Activated naive CD4-positive, alpha-beta T cell treated with anti-CD3 and anti-CD28 coated beads, Interleukin-2, amount 50 U/mL, for 24 hours (primary cell): Measurements from ENCODE around the gene LHX6.

Source experiments
- H3K27ac Mint-ChIP-seq: one replicate; pipeline ENCODE4 v1.8.0; 2021; ENCODE audit warnings: mild to moderate bottlenecking, mixed read lengths
- H3K27me3 Mint-ChIP-seq: one replicate; pipeline ENCODE4 v1.8.0; 2021; ENCODE audit warnings: mixed read lengths
- H3K36me3 Mint-ChIP-seq: one replicate; pipeline ENCODE4 v1.8.0; 2021; ENCODE audit warnings: mixed read lengths
- H3K4me1 Mint-ChIP-seq: one replicate; pipeline ENCODE4 v1.8.0; 2021; ENCODE audit warnings: mixed read lengths
- H3K4me3 Mint-ChIP-seq: one replicate; pipeline ENCODE4 v1.8.0; 2021; ENCODE audit warnings: mild to moderate bottlenecking, mixed read lengths
- H3K9me3 Mint-ChIP-seq: one replicate; pipeline ENCODE4 v1.8.0; 2021; ENCODE audit warnings: mixed read lengths

LHX6 gene

GRCh38 chr9:122162415-122162814, 66.3 kb downstream of the LHX6 start:
- H3K9me3 Mint-ChIP-seq: peaks cover 6% of the 10 kb centered on the region
- peaks cover 7% of the 10 kb centered on the region for H3K27me3 Mint-ChIP-seq
- H3K4me3 Mint-ChIP-seq: no peak overlapping the region
- H3K4me1 Mint-ChIP-seq: peaks cover 26% of the 10 kb centered on the region
- H3K36me3 Mint-ChIP-seq: peaks cover 2% of the 10 kb centered on the region
- H3K27ac Mint-ChIP-seq: no peak overlapping the region

DNA sequence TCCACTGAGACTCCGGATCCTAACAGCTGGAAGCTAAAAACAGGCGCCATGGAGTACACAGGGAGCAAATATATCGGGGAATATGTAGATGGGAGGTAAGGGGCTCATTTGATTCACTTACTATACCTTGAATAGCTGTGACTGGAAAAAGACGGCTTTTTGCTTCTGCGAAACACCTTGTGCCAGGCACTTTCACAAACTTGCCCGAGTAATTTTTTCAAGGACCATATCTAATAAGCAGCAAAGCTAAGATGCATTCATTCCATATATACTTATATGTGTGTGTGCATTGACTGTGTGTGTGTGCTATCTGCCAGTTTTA, 68.9 kb downstream of the LHX6 start:
- Mint-ChIP-seq H3K4me1 (peaks cover 43% of the 10 kb centered on the region), H3K4me3 (peak overlapping the region; percentile 97), H3K9me3 (peaks cover 6% of the 10 kb centered on the region), H3K27me3 (peaks cover 6% of the 10 kb centered on the region), H3K27ac (peak overlapping the region; percentile 92), H3K36me3 (peaks cover 2% of the 10 kb centered on the region)

GRCh38 chr9:122159026-122159924, 69.5 kb downstream of the LHX6 start, which contains the start of the genes MORN5 and NDUFA8:
Gene MORN5 (plus strand): TSS chr9:122159908. CDS start chr9:122159973, 65 bp downstream.
Gene NDUFA8 (minus strand): TSS chr9:122159779. CDS start chr9:122159677, 102 bp downstream.
- H3K4me1 Mint-ChIP-seq: peaks cover 47% of the 10 kb centered on the region
- peaks cover 2% of the 10 kb centered on the region for H3K36me3 Mint-ChIP-seq
- H3K27ac Mint-ChIP-seq: peak within 1 kb of the TSS; percentile 92
- H3K27me3 Mint-ChIP-seq: peaks cover 3% of the 10 kb centered on the region
- peaks cover 6% of the 10 kb centered on the region for H3K9me3 Mint-ChIP-seq
- H3K4me3 Mint-ChIP-seq: peak within 1 kb of the TSS; percentile 97

- peaks cover 6% of the 10 kb centered on the region for H3K9me3 Mint-ChIP-seq
- H3K27ac Mint-ChIP-seq: no peak overlapping the region
- H3K4me3 Mint-ChIP-seq: peak overlapping the region; percentile 75
- H3K27me3 Mint-ChIP-seq: no peaks in the 10 kb centered on the region
- H3K4me1 Mint-ChIP-seq: peaks cover 55% of the 10 kb centered on the region
- peaks cover 2% of the 10 kb centered on the region for H3K36me3 Mint-ChIP-seq
These were observed 70.6 kb downstream of the LHX6 start for GRCh38 chr9:122158202-122158601.

- Mint-ChIP-seq H3K4me3 (no peak overlapping the region), H3K9me3 (no peaks in the 10 kb centered on the region), H3K27ac (no peak overlapping the region), H3K4me1 (peaks cover 60% of the 10 kb centered on the region), H3K27me3 (no peaks in the 10 kb centered on the region), H3K36me3 (peaks cover 5% of the 10 kb centered on the region)
These were observed 73.0 kb downstream of the LHX6 start for GRCh38 chr9:122155796-122156195.
